HG03469 (cell line): ENCODE data around the gene RCHY1.

Experiments
- ATAC-seq: cut with Tn5 transposase; IDR thresholded peaks from one replicate; pipeline ENCODE4 v1.9.1; 2021; ENCODE audit warnings: mild to moderate bottlenecking, moderate library complexity, moderate number of reproducible peaks; ENCODE audit not compliant: unreplicated experiment

Gene RCHY1

GRCh38 chr4:75432683-75433082 is 81.5 kb downstream of the RCHY1 start:
- ATAC-seq = no peak

- no peak for ATAC-seq
These were observed 85.0 kb downstream of the RCHY1 start for GRCh38 chr4:75429208-75429607.
